NCI-H1417 (cell line): Measurements from ENCODE around the gene SLC6A6.

Experiments used
- DNase-seq, 3 experiments: peaks; one replicate each; lab custom pipeline; 2025; lab: John Stamatoyannopoulos, UW

The SLC6A6 gene

GRCh38 chr3:14372587-14372986, 29.8 kb upstream of the SLC6A6 start:
- DNase-seq, result no peak

- no peak for DNase-seq
These were observed 28.5 kb upstream of the SLC6A6 start for GRCh38 chr3:14373753-14374376.

GRCh38 chr3:14374444-14374883, 27.9 kb upstream of the SLC6A6 start:
- no peak for DNase-seq

DNA sequence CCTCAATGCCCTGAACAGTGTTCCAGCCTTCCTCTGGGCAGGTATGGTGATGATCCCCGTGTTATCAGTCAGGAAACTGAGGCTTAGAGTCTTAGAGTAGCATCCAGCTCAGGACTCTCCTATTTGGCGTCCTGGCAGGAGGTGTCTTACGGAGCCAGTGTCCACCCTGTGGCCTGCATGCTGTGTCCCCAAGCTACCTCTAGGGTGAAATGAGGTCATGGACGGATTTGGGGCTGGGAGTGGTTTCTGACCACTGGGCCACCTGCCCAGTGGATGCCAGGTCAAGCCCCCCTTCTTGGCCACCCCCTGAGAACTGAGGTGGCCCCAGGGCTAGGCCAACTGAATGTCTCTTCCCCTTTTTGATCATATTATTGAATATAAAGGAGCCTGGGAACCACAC, 27.2 kb upstream of the SLC6A6 start:
- no peak for DNase-seq

- no peak for DNase-seq
These were observed 25.9 kb upstream of the SLC6A6 start for GRCh38 chr3:14376348-14377043.

- DNase-seq, result no peak
These were observed 25.2 kb upstream of the SLC6A6 start for GRCh38 chr3:14377044-14377837.

DNA sequence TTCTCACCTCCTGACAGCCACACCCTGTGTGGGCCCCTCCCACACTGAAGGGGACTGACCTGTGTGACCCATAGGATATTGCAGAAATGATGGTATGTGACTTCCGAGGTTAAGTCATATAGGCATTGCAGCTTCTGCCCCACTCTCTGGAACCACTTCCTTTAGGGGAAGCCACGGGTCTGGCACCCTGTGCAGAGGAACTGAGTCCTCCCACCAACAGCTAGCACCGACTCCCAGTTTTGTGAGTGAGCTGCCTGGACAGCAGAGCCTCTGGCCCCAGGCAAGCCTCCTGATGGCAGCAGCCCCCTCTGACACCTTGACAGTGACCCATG, 24.6 kb upstream of the SLC6A6 start:
- DNase-seq, result no peak

DNA sequence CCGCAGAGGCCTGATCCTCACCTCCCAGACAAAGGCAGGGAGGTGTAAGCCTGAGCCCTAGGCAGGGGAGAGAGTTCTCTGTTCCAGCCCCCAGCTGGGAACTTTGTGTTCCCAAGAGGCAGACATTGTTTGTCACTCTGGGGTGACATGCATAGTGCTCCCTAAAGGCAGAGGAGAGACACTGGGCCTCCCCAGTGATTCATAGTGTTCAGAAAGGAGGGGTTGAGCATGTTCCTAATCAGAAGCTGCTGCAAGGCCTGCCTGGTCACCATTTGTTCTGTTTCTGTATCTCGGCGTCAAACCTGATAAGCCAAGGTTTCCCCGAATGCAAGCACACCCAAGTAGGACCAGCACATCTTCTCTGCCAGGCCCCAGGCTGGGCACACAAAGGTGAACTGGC, 24.0 kb upstream of the SLC6A6 start:
- no peak for DNase-seq

GRCh38 chr3:14379843-14380242, 22.6 kb upstream of the SLC6A6 start:
- DNase-seq, result peak in 1 of 3 experiments; percentile 50

DNA sequence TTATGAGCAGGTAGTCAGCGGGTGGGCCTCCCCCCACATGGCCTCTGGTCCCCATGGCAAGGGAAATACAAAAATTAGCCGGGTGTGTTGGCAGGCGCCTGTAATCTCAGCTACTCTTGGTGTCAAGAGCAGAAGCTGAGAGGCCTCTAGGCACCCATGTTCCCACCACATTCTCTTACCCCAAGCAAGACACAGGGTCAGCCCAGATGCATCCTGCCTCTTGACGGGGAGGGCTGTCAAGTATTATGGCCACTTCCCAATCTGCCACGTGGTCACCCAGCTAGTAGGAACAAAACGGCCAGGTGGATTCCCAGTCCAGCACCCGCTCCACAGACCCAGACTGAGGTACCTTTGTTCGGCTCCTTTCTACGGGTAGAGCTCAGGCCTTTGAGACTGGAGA, 16.2 kb upstream of the SLC6A6 start:
- no peak for DNase-seq

DNA sequence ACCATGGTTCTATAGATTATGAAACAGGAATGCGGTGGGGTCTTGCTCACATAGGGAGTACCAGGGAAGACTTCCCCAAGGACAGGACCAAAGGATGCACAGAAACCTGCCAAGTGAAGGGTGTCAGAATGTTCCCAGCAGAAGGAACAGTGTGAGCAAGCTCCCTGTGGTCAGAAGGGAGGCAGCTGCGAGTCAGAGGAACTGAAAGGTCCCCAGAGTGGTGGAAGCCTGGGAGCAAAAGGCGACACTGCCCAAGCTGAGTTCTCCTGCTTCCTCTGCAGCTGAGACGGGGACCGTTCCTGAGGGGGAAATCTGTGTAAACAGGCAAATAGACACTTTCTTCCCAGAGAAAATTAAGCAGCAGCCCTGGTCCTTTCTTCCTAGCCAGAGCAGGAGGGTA, 14.2 kb upstream of the SLC6A6 start:
- DNase-seq, result no peak

DNA sequence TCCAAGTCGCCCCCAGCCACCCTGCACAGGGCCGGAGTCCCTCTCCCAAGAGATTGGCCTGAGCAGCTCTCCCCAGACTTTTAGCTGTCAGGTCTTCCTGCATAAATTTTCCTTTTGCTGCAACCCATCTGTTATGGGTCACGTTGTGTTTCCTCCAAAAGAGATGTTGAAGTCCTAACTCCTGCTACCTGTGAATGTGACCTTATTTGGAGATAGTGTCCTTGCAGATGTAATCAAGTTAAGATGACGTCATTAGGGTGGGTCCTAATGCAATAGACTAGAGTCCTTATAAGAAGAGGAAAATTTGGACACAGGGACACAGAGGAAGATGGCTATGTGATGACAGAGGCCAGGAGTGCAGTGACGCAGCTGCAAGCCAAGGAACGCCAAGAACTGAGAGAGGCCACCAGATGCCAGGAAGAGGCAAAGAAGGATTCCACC, 13.2 kb upstream of the SLC6A6 start:
- DNase-seq, result no peak

DNA sequence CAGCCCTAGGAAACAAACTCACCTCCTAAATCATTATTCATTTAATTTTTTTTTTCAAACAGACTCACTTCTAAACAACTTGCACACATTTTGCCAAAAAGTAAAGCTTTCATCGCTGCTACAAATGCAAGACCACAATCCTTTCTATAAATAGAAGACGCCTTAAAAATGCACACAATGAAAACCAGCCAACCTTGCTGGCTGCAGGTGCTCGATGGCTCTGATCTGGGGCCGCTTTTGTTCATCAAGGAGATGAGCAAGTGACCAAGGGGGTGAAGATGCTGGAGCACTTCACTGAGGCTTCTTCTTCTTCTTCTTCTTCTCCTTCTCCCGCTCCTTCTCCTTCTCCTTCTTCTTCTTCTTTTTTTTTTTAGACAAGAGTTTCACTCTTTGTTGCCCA, 12.7 kb upstream of the SLC6A6 start:
- no peak for DNase-seq

DNA sequence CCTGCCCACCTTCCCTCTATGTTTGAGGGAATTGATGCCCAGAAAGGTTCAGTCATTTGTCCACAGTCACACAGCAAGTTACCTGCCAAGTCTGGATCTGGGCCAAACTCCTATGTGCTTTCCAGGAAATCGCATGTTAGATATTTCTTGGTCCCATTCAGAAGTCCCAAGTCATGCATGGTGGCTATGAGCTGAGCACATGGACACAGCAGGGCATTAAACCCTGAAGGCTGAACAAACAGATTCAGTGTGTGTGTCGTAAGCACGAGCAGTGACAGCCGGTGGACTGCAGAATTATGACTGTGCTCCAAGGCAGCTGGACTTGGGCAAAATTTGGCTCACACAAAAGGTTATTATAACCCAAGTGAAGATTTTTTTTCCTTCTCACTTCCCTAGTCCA, 11.4 kb upstream of the SLC6A6 start:
- DNase-seq, result peak in 2 of 3 experiments; percentile 32 to 76

- no peak for DNase-seq
These were observed 10.2 kb upstream of the SLC6A6 start for GRCh38 chr3:14392231-14392630.

DNA sequence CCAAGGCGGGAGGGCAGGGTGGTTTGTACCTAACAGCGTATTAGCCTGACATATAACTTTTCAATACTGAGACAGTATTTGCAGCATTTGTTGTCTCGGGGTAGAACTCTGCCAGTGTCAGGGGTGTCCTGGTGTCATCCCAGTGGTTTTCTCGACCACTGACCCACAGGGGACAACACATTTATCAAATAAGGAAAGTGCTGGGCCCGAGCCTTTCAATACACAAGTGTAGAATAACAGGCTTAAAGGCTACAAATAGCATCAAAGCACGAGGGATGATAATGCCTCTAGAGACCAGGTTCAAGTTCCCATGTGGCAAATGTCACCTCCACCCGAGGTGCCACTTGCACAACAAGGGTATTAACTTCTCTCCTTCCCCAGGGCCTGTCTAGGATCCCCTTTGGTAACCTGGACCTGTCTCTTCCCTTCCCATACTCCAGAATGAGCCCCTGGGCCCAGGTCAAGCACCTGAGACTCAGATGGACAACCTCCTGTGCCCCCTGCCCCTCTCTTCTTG, 9.5 kb upstream of the SLC6A6 start:
- DNase-seq, result no peak

DNA sequence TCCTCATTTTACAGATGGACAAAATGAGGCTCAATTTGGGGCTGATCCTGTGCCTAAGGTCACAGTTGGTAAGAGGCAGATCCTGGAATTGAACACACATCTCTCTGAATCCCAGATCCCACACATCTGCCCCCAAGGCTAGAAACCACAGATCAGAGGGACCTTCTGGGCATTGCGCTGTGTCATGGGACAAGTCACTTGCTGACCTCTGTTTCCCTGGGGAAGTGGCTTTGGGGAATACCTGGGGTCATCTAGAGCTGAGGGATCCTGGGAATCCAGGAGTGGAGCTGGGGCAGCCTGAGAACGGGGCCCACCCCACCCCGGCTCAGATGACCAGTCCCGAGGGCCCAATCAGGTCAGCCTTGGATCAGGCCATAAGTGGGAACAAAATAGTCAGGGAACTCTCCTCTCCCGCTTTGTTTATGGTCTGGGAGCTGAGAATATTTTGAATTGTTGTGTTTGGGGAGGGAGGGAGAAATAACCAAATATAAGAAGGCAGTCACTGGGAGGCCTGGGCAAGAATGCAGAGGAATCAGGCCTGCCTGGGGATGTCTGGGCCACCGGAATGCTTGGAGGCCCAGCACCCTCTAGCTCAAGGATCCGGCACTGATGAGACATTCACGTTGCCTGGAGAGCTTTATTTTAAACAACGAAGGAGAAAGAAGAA, 8.8 kb upstream of the SLC6A6 start:
- no peak for DNase-seq

GRCh38 chr3:14396031-14396692, 6.2 kb upstream of the SLC6A6 start:
- DNase-seq, result no peak

DNA sequence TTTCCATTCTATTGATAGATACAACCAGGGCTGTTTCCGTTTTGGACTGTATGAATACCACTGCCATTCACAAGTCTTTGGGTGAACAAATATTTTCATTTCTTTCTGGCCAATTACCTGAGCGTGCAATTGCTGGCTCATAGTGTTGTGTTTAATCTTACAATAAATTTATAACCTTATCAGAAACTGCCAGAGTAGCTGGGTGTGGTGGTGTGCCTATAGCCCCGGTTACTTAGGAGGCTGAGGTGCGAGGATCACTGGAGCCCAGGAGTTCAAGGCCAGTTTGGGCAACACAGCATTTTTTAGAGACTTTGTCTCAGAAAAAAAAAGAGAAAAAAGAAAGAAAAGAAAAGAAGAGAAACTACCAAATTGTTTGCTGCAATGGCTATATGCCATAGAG, 5.4 kb upstream of the SLC6A6 start:
- DNase-seq, result no peak

- DNase-seq, result no peak
These were observed 4.9 kb upstream of the SLC6A6 start for GRCh38 chr3:14397531-14397930.

DNA sequence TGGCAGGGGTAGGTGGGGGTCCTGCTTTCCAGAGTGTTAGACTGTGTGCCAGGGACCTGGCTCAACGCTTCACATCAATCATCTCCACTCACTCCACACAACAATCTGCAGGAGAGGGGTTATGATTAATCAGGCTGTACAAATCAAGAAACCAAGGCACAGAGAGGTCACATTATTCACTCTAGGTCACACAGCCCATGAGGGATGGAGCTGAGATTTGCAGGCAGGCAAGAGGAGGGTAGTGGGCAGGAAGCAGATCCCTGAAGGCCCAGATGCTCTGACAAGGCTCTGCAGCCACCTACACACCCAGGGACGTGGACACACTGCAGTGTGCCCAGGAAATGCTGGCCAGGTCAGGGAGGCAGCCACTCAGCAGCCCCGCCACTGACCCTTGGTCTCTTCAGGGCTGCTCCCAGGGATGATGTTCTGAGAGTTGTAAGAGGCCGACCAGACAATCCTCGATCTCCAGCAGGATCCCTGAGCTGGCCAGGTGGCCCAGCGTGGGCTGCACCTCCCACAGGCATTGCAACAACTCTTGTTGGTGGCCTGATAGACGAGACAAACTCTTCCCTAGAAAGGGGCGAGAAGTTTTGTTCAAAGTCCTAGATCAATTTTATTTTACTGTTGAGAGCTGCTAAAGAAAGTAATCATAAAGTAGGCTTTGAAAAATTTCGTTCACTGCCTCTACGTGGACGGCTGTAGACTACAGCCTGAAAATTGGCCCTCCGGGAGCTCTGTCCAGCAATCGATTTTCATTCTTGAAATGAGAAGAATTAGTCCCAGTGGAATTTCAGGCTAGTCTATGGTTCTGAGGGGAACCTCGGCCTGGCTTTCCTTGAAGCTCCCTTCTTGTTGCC, 4.2 kb upstream of the SLC6A6 start:
- no peak for DNase-seq
